ENCODE data around the gene SCFD2.

DNA sequence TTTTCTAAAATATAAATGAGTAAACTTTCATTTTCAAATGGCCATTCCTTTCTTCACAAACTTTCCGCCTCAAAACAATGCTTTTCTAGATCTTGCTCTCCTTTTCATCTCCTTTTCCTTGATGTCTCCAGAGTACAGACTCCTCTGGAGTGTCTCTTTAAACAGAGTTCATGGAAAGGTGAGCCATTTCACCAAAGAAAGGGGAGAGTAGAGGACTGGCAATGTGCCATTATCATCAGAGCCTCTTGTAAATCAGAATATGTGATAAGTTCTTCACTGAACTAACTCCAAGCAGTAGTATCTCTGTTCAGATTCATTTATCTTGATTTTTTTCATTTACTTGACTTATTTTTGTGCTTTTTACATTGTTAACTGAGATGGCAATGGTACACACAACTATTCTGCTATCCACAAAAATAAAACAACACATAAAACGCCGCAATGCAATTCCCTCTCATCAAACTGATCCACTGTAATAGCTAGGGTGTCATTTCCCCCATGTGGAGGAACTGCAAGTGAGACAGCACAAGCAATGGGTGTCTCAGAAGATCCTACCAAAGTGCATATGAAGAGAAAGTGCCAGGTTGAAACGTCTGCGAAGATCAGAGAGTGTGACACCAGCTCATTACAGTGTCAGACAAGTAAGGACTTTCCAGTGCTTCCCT lies 378.3 kb downstream of the SCFD2 start:
- TF ChIP-seq, protein P1, sequence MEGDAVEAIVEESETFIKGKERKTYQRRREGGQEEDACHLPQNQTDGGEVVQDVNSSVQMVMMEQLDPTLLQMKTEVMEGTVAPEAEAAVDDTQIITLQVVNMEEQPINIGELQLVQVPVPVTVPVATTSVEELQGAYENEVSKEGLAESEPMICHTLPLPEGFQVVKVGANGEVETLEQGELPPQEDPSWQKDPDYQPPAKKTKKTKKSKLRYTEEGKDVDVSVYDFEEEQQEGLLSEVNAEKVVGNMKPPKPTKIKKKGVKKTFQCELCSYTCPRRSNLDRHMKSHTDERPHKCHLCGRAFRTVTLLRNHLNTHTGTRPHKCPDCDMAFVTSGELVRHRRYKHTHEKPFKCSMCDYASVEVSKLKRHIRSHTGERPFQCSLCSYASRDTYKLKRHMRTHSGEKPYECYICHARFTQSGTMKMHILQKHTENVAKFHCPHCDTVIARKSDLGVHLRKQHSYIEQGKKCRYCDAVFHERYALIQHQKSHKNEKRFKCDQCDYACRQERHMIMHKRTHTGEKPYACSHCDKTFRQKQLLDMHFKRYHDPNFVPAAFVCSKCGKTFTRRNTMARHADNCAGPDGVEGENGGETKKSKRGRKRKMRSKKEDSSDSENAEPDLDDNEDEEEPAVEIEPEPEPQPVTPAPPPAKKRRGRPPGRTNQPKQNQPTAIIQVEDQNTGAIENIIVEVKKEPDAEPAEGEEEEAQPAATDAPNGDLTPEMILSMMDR (IDR thresholded peaks at IDR 0.05; ENCODE audit: extremely low read depth in 1 of 2, insufficient read depth in 1 of 2, low read depth in 1 of 2, low read length in 2 of 2), result no peak
- no peak for TF ChIP-seq POLR2AphosphoS5 (IDR thresholded peaks at IDR 0.05; ENCODE audit: insufficient read depth, low read depth, low read length)
